CD1c-positive myeloid dendritic cell (primary cell): Measurements from ENCODE around the gene ZYG11A.

Experiments used
- DNase-seq: peaks from one replicate; pipeline ENCODE4 v3.0.0-alpha.2; 2016; ENCODE audit errors: extremely low spot score

ZYG11A gene

DNA sequence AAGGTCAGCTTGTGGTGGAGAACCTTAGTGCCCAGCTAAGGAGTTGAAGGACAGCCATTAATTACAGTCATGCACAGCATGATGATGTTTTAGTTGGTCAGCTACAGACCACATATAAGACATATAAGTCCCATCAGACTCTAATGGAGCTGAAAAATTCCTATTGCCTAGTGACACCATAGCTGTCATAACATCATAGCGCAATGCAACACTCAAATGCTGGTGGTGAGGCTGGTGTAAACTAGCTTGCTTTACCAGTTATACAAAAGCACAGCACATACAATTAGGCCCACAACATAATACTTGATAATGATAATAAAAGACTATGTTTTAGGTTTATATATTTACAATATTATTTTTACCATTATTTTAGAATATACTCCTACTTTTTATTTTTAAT is 75.0 kb downstream of the ZYG11A start:
- no peak for DNase-seq

DNA sequence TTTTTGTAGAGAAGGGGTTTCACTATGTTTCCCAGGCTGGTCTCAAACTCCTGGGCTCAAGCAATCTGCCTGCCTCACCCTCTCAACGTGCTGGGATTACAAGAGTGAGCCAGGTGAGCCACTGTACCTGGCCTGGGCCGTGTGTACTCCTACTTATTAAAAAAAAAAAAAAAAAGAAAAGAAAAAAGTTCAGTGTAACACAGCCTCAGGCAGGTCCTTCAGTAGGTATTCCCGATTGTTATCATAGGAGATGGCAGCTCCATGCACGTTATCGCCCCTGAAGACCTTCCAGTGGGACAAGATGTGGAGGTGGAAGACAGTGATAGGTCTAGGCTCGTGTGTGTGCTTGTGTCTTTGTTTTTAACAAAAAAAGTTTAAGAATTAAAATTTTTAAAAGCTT is 75.6 kb downstream of the ZYG11A start:
- no peak for DNase-seq

DNA sequence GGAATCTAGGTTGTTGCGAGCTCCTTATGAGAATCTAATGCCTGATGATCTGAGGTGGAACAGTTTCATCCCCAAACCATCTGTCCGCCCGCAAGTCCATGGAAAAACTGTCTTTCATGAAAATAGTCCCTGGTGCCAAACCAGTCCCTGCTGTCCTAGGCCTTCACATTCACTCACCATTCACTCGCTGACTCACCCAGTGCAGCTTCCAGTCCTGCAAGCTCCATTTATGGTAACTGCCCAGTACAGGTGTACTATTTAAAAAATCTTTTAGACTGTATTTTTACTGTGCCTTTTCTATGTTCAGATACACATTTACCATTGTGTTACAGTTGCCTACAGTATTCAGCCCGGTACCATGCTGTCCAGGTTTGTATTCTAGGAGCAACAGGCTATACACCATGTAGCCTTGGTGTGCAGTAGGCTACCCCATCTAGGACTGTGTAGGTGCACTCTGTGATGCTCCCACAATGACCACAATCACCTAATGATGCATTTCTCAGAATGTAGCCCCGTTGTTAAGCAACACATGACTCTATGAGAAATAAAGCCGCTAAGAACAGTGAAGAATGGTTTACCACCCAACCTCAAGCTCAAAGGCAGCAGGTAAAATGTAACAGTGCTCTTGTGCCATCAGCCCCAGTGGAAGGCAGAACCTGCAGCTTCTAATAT is 76.6 kb downstream of the ZYG11A start:
- no peak for DNase-seq

DNA sequence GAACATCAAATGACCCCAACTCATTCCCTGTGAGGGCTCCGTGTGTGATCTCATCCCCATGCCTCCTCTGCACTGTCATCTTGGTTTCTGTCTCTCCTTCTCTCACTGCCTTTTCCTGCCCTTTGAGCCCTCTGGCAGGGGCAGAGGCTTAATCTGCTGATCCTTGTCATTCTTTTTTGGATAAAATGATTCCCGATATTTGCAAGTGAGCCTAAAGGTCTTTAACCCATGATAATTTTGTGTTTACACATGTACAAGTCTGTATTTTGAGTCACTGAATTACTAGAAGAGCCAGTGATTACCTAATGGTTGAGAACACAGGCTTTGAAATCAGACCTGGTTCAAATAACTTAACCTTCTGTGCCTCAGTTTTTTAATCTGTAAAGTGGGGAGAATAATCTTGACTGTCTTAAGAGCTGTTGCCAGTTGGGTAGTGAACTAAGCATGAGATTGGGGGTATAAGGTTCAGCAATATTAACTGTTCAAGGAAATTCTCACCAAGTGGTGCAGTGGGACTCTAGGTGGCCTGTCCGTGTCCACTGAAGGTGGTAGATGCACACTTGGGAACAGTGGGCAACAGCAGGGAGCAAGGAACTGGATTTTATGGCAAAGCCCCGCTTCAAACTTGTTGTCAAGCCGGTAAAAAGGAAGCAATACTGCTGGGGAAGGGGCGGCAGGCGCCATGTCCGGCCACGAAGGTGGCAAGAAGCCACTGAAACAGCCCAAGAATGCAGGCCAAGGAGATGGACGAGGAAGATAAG is 77.3 kb downstream of the ZYG11A start:
- DNase-seq = no peak

DNA sequence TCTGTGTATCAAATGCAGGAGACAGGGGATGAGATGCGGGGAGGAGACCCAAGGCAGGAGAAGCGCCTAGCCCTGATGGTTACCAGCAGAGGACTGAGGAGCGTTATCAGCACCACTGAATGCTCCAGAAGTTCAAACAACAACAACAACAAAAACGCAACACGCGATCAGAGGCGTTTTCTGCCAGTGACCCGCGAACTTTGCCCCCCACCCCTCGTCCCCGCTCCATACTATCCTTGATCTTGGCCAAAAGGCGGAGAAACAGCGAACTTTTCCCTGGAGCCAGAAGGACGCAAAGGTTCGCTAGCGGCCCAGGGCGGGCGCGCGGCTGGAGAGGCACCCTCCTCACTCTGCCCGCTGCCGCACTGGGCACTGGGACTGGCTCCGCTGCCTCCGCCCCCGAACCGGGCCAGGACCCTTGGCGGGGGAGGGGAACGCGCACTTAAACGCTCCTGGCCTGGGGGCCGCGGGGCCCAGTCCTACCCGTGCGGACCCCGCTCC is 78.3 kb downstream of the ZYG11A start:
- no peak for DNase-seq

DNA sequence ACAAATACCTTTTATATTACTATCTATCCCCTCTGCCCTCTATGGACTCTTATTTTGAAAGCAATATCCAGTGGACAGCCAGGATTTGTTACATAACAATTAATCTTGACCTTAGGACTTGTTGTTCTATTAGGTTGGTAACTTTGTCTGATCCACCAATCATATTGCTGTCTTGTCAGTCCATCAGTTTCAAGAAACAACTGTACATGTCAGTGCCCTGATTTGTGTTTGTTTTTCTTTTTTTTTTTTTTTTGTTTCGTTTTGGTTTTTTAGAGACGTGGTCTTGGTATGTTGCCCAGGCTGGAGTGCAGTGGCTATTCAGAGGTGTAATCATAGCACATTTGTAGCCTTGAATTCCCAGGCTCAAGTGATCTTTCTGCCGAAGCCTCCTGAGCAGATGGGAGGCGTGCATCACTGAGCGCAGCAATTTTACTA is 83.0 kb downstream of the ZYG11A start:
- DNase-seq = no peak

DNA sequence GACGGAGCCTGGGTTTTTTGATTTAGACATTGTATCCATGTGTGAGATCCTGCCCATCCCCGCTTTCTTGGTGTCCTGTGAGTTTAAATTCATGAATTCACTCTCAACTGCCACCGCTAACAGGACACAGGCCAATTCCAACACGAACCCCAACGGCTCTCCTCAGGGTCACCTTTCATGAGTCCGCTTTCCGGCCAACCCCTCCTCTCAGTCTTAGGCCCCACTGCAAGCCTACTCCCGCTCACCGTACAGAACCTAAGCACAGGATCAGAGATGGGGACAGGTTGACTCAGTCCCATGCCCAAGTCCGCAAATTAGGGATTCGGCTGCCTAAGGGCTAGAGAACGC is 84.3 kb downstream of the ZYG11A start:
- DNase-seq = no peak

DNA sequence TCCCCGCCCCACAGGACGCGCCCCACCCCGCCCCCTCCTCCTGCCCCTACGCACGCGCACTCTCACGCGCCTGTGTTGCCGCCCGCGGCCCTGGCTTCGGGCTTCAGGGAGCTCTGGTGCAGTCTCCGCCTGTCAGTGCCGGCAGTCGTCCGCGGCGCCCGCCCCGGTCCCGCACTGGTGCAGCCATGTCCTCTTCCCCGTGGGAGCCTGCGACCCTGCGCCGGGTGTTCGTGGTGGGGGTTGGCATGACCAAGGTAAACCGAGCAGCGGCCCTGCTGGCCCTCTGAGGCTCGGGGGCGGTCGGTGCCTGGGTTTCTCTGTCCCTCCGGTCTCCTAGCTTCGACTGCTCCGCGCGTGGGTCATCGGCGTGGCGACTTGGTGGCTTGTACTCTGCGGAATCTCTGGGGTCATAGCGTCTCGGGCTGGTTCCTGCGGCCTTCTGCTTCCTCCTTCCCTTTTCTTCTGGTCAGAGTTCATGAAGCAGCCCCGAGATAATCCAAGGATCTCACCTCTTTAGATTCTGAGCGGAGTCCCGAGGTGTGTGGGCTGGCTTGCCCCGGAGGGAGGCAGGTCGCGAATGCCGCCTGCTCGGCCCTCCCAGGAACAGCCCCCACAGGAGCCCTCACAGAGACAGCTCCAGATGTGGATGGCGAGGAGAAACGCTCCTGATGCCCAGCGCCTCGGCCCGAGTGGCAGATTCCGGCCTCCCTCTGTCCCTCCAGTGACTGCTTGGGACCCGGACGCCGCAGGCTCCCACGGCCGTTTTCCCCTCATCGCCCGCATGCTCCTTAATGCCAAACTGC is 84.9 kb downstream of the ZYG11A start, which contains the start of gene SCP2:
TSS of gene SCP2 (plus strand) at position 65 of the 803 bp plus-strand sequence. CDS start at position 186, 121 bp downstream.
- peak; percentile 66 for DNase-seq

DNA sequence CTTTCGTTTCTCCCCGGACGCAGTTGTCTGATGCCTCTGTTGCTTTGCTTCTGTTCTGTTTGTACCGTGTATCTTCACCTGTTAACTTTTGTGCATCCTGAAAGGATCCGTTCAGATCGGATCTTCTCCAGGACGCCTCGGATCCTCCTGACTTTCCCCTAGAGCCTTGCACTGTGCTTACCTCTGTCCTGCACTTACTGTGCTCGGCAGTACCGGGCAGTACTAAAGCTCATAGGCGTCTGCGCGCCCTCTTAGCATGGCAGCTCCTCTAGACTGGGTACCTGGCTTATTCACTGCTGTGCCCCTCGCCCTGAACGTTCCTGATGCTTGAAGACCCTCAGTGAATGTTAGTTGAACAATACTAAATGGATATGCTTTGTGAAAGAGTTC is 85.5 kb downstream of the ZYG11A start:
- no peak for DNase-seq

DNA sequence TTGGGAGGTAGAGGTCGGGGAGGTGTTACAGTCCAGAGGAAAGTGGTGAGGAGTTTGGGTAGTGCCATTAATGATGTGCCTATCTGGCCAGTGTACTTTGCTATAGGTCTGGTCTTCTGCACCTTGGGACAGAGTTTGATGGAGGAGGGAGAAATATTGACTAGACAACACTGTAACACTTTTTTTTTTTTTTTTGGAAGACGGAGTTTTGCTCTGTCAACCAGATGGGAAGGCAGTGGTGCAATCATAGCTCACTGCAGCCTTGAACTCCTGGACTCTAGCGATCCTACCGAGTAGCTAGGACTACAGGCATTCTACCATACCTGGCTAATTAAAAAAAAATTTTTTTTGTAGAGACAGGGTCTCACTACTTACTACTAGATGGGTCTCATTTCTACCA is 86.5 kb downstream of the ZYG11A start:
- no peak for DNase-seq

DNA sequence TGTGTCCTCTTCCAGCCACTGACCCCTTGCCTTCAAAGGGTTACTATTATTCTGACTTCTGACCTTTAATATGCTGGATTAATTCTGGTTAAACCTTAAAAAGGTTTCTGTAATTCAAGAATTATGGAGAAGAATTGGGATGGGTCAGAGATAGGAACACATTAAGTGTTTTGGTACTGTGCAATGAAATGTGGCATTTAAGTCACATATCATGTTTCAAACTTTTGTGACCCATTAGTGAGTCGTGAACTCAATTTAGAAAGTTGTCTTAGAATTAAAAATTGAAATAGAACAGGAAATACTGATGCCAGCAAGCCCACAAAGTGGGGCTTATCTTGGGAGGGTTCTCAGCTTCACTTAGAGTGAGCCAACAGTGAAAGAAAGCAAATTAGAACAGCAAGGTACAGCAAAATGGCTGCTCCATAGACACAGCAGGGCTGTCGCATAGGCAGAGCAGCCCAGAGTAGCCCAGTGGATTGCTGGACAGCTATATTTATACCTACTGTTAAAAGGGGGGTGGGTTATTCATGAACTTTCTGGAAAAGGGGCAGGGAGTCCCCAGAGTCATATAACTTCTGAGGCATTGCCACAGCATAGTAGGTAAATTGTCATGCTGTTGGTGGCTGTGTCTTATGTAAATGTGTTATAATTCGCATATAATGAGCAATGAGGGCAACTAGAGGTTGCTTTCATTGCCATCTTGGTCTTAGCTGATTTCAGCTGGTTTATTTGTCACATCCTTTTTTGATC is 95.0 kb downstream of the ZYG11A start:
- DNase-seq = no peak

DNA sequence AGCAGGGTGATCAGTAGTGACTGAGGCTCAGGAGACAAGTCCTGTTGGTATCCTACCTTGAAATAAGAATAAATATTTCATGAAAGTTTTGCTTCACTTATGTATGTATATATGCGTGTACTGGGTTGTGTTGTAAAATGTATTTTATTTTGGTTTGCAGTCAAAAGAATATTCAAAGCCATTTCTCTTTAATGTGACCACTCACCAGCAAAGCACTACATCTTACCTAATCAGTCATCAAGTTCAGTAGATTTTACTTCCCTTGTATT is 95.6 kb downstream of the ZYG11A start:
- no peak for DNase-seq

DNA sequence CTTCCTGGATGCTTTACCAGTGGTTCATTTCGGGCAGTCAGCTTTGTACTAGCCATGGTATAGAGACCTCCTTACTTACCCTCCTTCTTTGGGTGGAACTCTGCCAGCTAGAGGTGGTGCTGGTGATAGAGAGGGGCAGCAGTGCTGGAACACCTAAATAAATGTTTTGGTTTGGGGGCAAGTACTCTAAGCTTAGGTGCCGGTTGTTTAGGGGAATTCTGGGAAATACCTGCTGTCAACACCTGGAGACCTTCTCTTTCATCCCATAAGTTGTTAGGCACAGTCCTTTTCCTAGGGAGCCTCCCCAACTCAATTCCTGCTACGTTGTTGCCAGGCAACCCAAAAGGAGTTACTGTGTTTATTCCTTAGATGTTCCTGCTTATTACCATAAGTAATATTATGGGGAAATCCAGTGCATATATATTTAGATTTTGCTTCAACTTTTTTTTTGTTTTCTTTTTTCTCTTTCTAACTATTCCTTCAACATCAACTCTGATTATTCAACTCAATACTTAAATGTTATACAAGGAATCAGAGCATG is 101.4 kb downstream of the ZYG11A start:
- DNase-seq = no peak

DNA sequence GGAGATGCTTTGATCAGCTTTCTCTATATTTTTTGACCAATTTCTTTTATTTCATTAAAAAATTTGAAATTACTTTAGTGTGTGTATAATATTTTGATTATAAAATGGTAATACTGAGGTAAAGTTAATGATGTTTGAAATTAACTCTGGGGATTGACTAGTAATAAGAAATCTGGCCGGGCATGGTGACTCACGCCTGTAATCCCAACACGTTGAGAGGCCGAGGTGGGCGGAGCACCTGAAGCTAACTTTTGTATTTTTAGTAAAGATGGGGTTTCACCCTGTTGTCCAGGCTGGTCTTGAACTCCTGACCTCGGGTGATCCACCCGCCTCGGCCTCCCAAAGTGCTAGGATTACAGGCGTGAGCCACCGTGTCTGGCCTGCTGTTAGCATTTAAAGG is 102.0 kb downstream of the ZYG11A start:
- DNase-seq = no peak
